ENCODE data around the gene QKI. TPM values are rescaled to one million over a fixed set of nuclear protein-coding genes. Genes with fewer than 3 reads are reported as not detected.

QKI gene
- total RNA-seq, 1 experiment from 2014 or later, result 50.8 TPM

DNA sequence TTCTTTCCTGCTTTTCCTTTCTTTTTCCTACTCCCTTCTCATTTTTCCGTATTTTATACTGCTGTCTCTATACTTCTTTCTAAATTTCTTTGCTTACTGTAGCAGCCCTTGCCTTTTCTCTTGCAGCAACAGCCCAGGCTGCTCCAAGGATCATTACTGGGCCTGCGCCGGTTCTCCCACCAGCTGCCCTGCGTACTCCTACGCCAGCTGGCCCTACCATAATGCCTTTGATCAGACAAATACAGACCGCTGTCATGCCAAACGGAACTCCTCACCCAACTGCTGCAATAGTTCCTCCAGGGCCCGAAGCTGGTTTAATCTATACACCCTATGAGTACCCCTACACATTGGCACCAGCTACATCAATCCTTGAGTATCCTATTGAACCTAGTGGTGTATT is 148.8 kb downstream of the QKI start:
- Histone ChIP-seq H3K9me3 (ENCODE audit: insufficient read depth, low read depth) (no peaks in the 10 kb centered on the region), H3K27me3 (ENCODE audit: insufficient read depth, low read depth) (no peaks in the 10 kb centered on the region), H3F3A (ENCODE audit: insufficient read depth, low read depth) (0 out of 2 replicates have a peak, but pooled peaks cover 11% of the 10 kb centered on the region), H3K36me3 (ENCODE audit: low read depth) (peaks cover 36% of the 10 kb centered on the region), H4K20me1 (ENCODE audit: insufficient read depth) (peaks cover 40% of the 10 kb centered on the region), H3K4me3 (no peak overlapping the region), H3K9me2 (ENCODE audit: insufficient read depth) (no peaks in the 10 kb centered on the region), H3K27ac (no peak overlapping the region), H2AFZ (no peak overlapping the region), H3K79me2 (ENCODE audit: low read depth) (no peaks in the 10 kb centered on the region; the same call in 1 of the 2 replicates), H3K4me1 (replicated peaks; ENCODE audit: insufficient read depth) (no peaks in the 10 kb centered on the region), H3K4me2 (no peak overlapping the region)
- no TSS peak for BruUV-seq (replicated peaks)
- DNase-seq, result no peak
- POLR2A ChIA-PET (ENCODE audit: unreplicated experiment), result no interaction called here
- no peak for TF ChIP-seq CTCF (conservative IDR thresholded peaks at IDR 0.05)
- CTCF ChIA-PET, result no interaction called here
- intact Hi-C loops (cut with micrococcal nuclease; ENCODE audit: unreplicated experiment), result loop anchor here (5.0 kb wide), 1 partner anchor 36 kb away; no protein-coding TSS in a partner anchor

- Histone ChIP-seq H3K9me2 (ENCODE audit: insufficient read depth) (no peaks in the 10 kb centered on the region), H3K9me3 (ENCODE audit: insufficient read depth, low read depth) (no peaks in the 10 kb centered on the region), H2AFZ (no peak overlapping the region), H3K79me2 (ENCODE audit: low read depth) (no peaks in the 10 kb centered on the region; the same call in 1 of the 2 replicates), H4K20me1 (ENCODE audit: insufficient read depth) (peaks cover 36% of the 10 kb centered on the region), H3K4me3 (no peak overlapping the region), H3F3A (ENCODE audit: insufficient read depth, low read depth) (peaks cover 11% of the 10 kb centered on the region; the same call in 1 of the 2 replicates), H3K27me3 (ENCODE audit: insufficient read depth, low read depth) (no peaks in the 10 kb centered on the region), H3K4me1 (replicated peaks; ENCODE audit: insufficient read depth) (no peaks in the 10 kb centered on the region), H3K27ac (no peak overlapping the region), H3K4me2 (no peak overlapping the region), H3K36me3 (ENCODE audit: low read depth) (peaks cover 36% of the 10 kb centered on the region)
- ChIA-PET CTCF (no interaction called here), POLR2A (ENCODE audit: unreplicated experiment) (no interaction called here)
- TF ChIP-seq EZH2 (IDR thresholded peaks at IDR 0.05; ENCODE audit: low read depth), result no peak
- no peak for TF ChIP-seq CTCF (conservative IDR thresholded peaks at IDR 0.05)
- intact Hi-C loops (cut with micrococcal nuclease; ENCODE audit: unreplicated experiment), result loop anchor here (5.0 kb wide), 1 partner anchor 37 kb away; no protein-coding TSS in a partner anchor
- BruUV-seq (replicated peaks), result no TSS peak
- no peak for DNase-seq
Observed at GRCh38 chr6:163564534-163564933, 150.0 kb downstream of the QKI start.

- Histone ChIP-seq H3K9me3 (ENCODE audit: insufficient read depth, low read depth) (no peaks in the 10 kb centered on the region), H3K4me2 (no peak overlapping the region), H3K27ac (no peak overlapping the region), H3K79me2 (ENCODE audit: low read depth) (no peaks in the 10 kb centered on the region; the same call in 1 of the 2 replicates), H3K9me2 (ENCODE audit: insufficient read depth) (no peaks in the 10 kb centered on the region), H3K27me3 (ENCODE audit: insufficient read depth, low read depth) (no peaks in the 10 kb centered on the region), H4K20me1 (ENCODE audit: insufficient read depth) (peaks cover 35% of the 10 kb centered on the region), H3K36me3 (ENCODE audit: low read depth) (peaks cover 38% of the 10 kb centered on the region), H3K4me3 (no peak overlapping the region), H3K4me1 (replicated peaks; ENCODE audit: insufficient read depth) (no peaks in the 10 kb centered on the region), H3F3A (ENCODE audit: insufficient read depth, low read depth) (peaks cover 11% of the 10 kb centered on the region; the same call in 1 of the 2 replicates), H2AFZ (no peak overlapping the region)
- TF ChIP-seq EZH2 (IDR thresholded peaks at IDR 0.05; ENCODE audit: low read depth) (no peak), CTCF (conservative IDR thresholded peaks at IDR 0.05) (no peak)
- CTCF ChIA-PET, result no interaction called here
- no peak for DNase-seq
- BruUV-seq (replicated peaks), result no TSS peak
- POLR2A ChIA-PET (ENCODE audit: unreplicated experiment), result no interaction called here
- intact Hi-C loops (cut with micrococcal nuclease; ENCODE audit: unreplicated experiment), result no loop called here
Observed at GRCh38 chr6:163565140-163565539, 150.6 kb downstream of the QKI start.

Data from PC-9 (cell line).